ENCODE measurements around the gene TRPM8. TPM values are rescaled to one million over a fixed set of nuclear protein-coding genes. Genes with fewer than 3 reads are reported as not detected.

Gene TRPM8
- total and polyA plus RNA-seq, 2 experiments from 2014 or later, result 0.11 to 0.14 TPM

DNA sequence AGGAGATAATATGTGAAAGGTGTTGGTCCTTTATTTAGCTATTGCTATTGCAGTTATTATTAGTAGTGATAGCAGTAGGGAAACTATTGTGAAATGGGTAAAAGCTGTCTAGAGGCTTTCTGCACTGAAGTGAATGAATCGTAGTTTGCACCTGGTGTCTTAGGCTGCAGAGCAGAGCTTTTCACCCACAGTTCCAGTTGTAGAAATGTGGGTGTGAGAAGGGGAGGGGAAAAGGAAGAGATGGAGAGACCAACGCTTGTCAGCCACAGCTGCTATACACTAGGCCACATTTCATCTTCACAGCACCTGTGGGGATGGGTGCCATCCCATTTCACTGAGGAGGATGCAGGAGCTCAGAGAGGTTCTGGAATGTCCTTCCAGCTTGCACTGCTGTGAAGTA lies 50.0 kb downstream of the TRPM8 start (continued):
- no peak for TF ChIP-seq EZH2 (IDR thresholded peaks at IDR 0.05; ENCODE audit: low read depth, unreplicated experiment)

DNA sequence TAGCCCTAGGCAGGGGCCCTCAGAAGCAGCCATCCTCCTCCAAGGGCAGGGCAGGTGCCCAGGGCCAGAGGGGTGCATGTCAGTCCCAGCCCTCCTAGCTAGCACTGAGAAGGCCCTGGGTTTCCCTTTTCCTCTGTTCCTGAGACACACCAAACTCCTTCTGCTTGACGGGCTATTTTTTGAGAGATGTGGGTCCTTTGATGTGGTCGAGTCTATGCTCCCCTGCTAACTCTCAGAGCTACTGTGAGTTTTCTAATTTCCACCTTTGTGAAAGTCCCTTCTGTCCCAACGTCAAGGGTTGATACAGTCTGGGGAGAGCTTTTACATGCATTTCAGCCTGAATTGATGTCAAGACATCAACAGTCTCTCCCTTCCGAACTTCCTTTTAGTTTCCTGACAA lies 51.4 kb downstream of the TRPM8 start:
- no peak overlapping the region for H3K27ac Mint-ChIP-seq
- no peak overlapping the region for H3K4me3 Mint-ChIP-seq
- no peaks in the 10 kb centered on the region for H3K27me3 ChIP-seq (ENCODE audit: insufficient read depth)
- no peak overlapping the region for H3K4me3 ChIP-seq
- peaks cover 1% of the 10 kb centered on the region; the same call in 1 of the 2 replicates for H3K4me1 ChIP-seq (ENCODE audit: insufficient read depth)
- no peaks in the 10 kb centered on the region for H3K9me2 ChIP-seq (ENCODE audit: insufficient read depth)
- peaks cover 10% of the 10 kb centered on the region; the same call in 1 of the 3 replicates for H3K36me3 Mint-ChIP-seq (ENCODE audit: low read depth)
- H3F3A ChIP-seq (replicated peaks; ENCODE audit: low read depth), result no peaks in the 10 kb centered on the region
- H3K79me2 ChIP-seq (replicated peaks; ENCODE audit: insufficient read depth), result no peaks in the 10 kb centered on the region
- H3K27me3 Mint-ChIP-seq (ENCODE audit: insufficient read depth, low read depth, poor library complexity), result peaks cover 7% of the 10 kb centered on the region
- H3K27ac ChIP-seq (ENCODE audit: low read depth), result no peak overlapping the region
- H3K9me3 Mint-ChIP-seq, result peaks cover 10% of the 10 kb centered on the region
- H4K20me1 ChIP-seq (replicated peaks; ENCODE audit: insufficient read depth), result no peaks in the 10 kb centered on the region
- TF ChIP-seq, protein P1, sequence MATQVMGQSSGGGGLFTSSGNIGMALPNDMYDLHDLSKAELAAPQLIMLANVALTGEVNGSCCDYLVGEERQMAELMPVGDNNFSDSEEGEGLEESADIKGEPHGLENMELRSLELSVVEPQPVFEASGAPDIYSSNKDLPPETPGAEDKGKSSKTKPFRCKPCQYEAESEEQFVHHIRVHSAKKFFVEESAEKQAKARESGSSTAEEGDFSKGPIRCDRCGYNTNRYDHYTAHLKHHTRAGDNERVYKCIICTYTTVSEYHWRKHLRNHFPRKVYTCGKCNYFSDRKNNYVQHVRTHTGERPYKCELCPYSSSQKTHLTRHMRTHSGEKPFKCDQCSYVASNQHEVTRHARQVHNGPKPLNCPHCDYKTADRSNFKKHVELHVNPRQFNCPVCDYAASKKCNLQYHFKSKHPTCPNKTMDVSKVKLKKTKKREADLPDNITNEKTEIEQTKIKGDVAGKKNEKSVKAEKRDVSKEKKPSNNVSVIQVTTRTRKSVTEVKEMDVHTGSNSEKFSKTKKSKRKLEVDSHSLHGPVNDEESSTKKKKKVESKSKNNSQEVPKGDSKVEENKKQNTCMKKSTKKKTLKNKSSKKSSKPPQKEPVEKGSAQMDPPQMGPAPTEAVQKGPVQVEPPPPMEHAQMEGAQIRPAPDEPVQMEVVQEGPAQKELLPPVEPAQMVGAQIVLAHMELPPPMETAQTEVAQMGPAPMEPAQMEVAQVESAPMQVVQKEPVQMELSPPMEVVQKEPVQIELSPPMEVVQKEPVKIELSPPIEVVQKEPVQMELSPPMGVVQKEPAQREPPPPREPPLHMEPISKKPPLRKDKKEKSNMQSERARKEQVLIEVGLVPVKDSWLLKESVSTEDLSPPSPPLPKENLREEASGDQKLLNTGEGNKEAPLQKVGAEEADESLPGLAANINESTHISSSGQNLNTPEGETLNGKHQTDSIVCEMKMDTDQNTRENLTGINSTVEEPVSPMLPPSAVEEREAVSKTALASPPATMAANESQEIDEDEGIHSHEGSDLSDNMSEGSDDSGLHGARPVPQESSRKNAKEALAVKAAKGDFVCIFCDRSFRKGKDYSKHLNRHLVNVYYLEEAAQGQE (IDR thresholded peaks at IDR 0.05; ENCODE audit: unreplicated experiment), result no peak
- TF ChIP-seq EZH2 (IDR thresholded peaks at IDR 0.05; ENCODE audit: low read depth, unreplicated experiment) (no peak), EZH2phosphoT487 (IDR thresholded peaks at IDR 0.05; ENCODE audit: unreplicated experiment) (no peak), POLR2AphosphoS5 (IDR thresholded peaks at IDR 0.05; ENCODE audit: low read depth) (no peak), ZNF331 (CRISPR knock-in tag; IDR thresholded peaks at IDR 0.05; ENCODE audit: low read depth) (no peak), CREB1 (CRISPR knock-in tag; IDR thresholded peaks at IDR 0.05; ENCODE audit: low read depth) (no peak), ZNF114 (CRISPR knock-in tag; IDR thresholded peaks at IDR 0.05) (no peak), STAT1 (IDR thresholded peaks at IDR 0.05; ENCODE audit: unreplicated experiment) (no peak), JUNB (IDR thresholded peaks at IDR 0.05; ENCODE audit: unreplicated experiment) (no peak), NANOG (IDR thresholded peaks at IDR 0.05; ENCODE audit: borderline replicate concordance) (no peak)
- TF ChIP-seq, protein P2, sequence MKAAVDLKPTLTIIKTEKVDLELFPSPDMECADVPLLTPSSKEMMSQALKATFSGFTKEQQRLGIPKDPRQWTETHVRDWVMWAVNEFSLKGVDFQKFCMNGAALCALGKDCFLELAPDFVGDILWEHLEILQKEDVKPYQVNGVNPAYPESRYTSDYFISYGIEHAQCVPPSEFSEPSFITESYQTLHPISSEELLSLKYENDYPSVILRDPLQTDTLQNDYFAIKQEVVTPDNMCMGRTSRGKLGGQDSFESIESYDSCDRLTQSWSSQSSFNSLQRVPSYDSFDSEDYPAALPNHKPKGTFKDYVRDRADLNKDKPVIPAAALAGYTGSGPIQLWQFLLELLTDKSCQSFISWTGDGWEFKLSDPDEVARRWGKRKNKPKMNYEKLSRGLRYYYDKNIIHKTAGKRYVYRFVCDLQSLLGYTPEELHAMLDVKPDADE (IDR thresholded peaks at IDR 0.05), result no peak
- TF ChIP-seq, protein P3, sequence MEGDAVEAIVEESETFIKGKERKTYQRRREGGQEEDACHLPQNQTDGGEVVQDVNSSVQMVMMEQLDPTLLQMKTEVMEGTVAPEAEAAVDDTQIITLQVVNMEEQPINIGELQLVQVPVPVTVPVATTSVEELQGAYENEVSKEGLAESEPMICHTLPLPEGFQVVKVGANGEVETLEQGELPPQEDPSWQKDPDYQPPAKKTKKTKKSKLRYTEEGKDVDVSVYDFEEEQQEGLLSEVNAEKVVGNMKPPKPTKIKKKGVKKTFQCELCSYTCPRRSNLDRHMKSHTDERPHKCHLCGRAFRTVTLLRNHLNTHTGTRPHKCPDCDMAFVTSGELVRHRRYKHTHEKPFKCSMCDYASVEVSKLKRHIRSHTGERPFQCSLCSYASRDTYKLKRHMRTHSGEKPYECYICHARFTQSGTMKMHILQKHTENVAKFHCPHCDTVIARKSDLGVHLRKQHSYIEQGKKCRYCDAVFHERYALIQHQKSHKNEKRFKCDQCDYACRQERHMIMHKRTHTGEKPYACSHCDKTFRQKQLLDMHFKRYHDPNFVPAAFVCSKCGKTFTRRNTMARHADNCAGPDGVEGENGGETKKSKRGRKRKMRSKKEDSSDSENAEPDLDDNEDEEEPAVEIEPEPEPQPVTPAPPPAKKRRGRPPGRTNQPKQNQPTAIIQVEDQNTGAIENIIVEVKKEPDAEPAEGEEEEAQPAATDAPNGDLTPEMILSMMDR (conservative IDR thresholded peaks at IDR 0.05; ENCODE audit: low read depth in 2 of 2), result no peak
- TF ChIP-seq, protein P4, sequence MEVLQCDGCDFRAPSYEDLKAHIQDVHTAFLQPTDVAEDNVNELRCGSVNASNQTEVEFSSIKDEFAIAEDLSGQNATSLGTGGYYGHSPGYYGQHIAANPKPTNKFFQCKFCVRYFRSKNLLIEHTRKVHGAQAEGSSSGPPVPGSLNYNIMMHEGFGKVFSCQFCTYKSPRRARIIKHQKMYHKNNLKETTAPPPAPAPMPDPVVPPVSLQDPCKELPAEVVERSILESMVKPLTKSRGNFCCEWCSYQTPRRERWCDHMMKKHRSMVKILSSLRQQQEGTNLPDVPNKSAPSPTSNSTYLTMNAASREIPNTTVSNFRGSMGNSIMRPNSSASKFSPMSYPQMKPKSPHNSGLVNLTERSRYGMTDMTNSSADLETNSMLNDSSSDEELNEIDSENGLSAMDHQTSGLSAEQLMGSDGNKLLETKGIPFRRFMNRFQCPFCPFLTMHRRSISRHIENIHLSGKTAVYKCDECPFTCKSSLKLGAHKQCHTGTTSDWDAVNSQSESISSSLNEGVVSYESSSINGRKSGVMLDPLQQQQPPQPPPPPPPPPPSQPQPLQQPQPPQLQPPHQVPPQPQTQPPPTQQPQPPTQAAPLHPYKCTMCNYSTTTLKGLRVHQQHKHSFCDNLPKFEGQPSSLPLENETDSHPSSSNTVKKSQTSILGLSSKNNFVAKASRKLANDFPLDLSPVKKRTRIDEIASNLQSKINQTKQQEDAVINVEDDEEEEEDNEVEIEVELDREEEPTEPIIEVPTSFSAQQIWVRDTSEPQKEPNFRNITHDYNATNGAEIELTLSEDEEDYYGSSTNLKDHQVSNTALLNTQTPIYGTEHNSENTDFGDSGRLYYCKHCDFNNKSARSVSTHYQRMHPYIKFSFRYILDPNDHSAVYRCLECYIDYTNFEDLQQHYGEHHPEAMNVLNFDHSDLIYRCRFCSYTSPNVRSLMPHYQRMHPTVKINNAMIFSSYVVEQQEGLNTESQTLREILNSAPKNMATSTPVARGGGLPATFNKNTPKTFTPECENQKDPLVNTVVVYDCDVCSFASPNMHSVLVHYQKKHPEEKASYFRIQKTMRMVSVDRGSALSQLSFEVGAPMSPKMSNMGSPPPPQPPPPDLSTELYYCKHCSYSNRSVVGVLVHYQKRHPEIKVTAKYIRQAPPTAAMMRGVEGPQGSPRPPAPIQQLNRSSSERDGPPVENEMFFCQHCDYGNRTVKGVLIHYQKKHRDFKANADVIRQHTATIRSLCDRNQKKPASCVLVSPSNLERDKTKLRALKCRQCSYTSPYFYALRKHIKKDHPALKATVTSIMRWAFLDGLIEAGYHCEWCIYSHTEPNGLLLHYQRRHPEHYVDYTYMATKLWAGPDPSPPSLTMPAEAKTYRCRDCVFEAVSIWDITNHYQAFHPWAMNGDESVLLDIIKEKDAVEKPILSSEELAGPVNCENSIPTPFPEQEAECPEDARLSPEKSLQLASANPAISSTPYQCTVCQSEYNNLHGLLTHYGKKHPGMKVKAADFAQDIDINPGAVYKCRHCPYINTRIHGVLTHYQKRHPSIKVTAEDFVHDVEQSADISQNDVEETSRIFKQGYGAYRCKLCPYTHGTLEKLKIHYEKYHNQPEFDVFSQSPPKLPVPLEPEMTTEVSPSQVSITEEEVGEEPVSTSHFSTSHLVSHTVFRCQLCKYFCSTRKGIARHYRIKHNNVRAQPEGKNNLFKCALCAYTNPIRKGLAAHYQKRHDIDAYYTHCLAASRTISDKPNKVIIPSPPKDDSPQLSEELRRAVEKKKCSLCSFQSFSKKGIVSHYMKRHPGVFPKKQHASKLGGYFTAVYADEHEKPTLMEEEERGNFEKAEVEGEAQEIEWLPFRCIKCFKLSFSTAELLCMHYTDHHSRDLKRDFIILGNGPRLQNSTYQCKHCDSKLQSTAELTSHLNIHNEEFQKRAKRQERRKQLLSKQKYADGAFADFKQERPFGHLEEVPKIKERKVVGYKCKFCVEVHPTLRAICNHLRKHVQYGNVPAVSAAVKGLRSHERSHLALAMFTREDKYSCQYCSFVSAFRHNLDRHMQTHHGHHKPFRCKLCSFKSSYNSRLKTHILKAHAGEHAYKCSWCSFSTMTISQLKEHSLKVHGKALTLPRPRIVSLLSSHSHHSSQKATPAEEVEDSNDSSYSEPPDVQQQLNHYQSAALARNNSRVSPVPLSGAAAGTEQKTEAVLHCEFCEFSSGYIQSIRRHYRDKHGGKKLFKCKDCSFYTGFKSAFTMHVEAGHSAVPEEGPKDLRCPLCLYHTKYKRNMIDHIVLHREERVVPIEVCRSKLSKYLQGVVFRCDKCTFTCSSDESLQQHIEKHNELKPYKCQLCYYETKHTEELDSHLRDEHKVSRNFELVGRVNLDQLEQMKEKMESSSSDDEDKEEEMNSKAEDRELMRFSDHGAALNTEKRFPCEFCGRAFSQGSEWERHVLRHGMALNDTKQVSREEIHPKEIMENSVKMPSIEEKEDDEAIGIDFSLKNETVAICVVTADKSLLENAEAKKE (CRISPR knock-in tag; IDR thresholded peaks at IDR 0.05), result no peak
- no peaks in the 10 kb centered on the region for H3K36me3 ChIP-seq (ENCODE audit: insufficient read depth)
- no peak overlapping the region for H2AFZ ChIP-seq
- ATAC-seq, result no peak
- H3K4me1 Mint-ChIP-seq, result peaks cover 3% of the 10 kb centered on the region
- DNase-seq (ENCODE audit: low spot score), result no peak
- no peak overlapping the region for H3K4me2 ChIP-seq

All from GM23338 (cell line).